ENCODE data around the gene ERCC2.

Gene ERCC2

DNA sequence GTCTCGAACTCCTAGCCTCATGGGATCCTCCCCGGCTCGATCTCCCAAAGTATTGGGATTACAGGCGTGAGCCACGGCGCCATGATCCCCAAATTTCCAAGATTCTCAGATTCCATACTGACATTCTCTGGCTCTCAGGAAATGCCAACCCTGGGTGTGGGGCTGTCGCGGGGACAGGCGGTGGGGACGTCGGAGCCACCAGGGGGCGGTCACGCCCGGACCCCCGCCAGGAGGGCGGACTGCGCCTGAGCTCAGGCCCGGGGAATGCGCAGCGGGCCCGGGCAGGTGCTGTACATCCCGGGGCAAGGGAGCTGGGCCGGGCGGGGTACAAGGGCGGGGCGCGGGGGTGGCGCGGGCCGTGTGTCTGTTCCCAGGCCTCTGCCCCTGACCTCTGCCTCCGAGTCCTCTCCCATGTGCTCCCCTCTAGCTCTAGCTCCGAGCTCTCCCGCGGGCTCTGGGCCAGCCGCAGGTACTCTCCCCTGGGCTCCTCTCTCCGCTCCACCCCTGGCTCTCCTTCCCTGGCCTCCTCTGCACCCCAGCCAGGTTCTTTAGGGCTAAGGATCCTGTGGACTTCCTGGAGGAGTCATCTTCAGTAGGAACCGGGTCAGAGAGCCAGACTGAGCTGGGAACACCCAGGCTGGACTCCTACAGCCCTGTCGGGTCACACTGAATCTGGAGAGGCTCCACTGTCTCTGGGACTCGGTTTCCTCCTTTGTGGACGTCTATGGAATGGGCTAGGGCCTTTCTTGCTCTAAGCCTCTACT lies 32.1 kb upstream of the ERCC2 start:
- DNase-seq (ENCODE audit: extremely low read depth in 1 of 2, low read depth in 1 of 2), result peak in 1 of 2 donors; percentile 18

DNA sequence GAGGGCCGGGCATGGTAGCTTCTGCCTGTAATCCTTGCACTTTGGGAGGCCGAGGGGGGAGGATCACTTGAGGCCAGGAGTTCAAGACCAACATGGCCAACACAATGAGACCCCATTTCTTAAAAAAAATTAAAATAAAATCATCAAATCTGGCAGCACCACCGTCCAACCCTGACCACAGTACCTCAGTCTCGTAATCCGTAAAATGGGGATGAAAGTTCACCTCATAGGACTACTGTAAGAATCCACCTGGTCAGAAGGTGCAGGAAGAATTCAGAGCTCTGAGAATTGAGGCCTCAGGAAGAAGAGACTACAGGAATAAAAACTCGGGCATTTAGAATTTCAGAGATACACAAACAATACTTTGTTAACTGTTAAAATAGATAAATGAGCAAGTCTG lies 31.4 kb upstream of the ERCC2 start:
- no peak for DNase-seq (ENCODE audit: extremely low read depth in 1 of 2, low read depth in 1 of 2)

DNA sequence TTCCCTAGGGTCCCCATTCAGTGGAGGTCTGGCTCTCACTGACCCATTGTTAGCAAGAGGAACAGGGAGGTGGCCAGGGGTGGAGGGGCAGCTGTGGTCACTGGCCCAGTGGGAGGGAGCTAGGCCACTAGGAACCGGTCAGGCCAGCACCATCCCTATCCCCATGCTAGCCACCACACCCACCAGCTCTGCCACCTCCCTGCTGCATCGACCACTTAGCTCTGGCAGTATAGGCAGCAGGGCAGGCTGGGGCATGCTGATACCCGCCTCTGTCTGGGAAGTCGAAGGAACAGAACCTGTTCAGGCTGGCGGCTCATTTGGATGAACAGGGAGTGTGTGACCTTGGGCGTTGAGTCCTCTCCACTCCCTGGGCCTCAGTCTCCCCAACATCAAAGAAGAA lies 29.8 kb upstream of the ERCC2 start:
- no peak for DNase-seq (ENCODE audit: extremely low read depth in 1 of 2, low read depth in 1 of 2)

DNA sequence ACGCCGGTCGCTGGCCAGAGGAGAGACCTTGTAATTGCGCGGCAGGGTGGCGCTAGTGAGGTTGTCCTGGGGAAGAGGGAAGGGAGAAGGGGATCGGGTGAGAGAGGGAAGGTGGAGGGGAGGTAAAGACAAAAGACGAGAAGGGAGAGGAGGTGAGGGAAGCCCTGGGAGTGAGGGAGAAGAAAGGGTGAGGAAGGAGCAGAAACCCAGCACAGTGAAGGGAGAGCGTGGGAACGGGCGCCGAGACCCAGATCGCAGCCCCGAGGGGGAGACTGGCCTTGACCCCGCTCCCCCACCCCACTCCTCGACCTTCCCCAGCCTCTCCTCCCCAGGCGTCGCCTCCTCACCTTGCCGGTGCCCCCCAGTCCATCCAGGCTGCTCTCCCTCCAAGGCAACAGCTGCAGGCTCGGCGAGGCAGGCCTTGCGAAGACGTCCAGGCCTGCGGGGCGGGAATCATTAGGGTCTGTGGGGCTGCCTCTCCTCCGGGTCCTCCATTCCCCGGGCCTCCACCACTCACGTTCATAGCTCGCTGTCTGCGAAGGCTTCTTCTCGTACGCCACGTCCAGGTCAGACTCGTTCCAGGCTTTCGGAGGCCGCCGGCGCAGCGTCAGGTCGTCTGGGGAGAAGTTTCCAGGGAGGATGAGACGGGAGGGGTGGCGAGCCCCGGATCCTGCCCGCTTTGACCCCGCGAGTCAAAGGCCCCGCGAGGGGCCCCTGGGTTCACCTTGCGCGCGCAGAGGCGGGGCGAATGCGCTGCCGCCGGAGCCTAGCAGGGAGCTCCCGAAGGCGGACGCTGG lies 25.6 kb upstream of the ERCC2 start:
- DNase-seq (ENCODE audit: extremely low read depth in 1 of 2, low read depth in 1 of 2), result no peak

DNA sequence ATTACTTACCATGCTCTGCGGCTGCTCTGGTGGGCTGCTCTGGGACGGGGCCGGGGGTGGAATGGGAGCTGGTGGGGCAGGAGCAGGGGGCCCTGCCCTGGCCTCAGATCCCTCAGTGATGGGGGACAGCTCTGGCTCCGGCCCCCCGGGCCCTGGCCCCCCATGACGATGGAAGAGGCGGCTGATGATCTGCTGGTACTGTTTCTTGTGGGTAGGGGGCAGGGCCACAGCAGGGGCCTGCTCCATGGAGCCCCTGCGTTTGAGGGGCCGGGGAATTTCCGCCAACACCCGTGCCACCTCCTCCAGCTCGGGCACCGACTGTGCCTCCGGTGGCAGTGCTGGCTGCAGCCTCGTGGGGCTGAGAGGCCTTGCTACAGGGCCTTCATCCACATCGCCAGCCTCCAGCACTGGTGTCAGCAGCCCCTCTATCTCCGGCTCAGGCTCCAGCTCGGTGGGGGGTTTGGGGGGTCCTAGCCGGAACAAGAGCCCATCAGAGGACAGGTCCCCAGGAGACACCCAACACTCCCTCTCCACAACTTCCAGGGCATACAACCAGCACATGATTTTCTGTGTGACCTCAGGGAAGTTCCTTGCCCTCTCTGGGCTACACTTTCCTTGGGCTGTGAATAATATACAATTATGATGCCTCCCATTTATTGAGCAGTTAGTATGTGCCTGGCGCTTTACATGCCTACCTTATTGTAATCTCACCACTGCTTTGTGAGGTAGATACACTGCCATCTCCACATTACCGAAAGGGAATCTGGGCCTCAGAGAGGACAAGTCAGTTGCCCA lies 21.7 kb upstream of the ERCC2 start:
- no peak for DNase-seq (ENCODE audit: extremely low read depth in 1 of 2, low read depth in 1 of 2)

DNA sequence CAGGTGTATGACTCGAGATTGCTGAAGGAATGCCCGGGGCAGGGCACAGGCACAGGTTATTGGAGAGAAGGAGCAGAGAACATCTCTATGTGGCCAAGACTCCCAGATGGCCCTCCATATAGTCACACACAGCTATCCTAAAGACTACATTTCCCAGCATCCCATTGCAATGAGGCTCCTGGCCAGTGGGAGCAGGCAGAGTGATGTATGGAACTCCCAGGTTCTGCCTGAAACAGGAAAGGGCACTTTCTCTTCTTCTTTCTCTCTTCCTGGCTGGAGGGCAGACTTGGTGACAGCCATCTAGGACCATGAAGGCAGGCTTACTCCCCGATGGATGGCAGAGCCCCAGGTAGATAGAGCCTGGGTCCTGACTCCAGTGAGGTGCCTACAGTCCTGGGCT lies 21.0 kb upstream of the ERCC2 start:
- DNase-seq (ENCODE audit: extremely low read depth in 1 of 2, low read depth in 1 of 2), result no peak

DNA sequence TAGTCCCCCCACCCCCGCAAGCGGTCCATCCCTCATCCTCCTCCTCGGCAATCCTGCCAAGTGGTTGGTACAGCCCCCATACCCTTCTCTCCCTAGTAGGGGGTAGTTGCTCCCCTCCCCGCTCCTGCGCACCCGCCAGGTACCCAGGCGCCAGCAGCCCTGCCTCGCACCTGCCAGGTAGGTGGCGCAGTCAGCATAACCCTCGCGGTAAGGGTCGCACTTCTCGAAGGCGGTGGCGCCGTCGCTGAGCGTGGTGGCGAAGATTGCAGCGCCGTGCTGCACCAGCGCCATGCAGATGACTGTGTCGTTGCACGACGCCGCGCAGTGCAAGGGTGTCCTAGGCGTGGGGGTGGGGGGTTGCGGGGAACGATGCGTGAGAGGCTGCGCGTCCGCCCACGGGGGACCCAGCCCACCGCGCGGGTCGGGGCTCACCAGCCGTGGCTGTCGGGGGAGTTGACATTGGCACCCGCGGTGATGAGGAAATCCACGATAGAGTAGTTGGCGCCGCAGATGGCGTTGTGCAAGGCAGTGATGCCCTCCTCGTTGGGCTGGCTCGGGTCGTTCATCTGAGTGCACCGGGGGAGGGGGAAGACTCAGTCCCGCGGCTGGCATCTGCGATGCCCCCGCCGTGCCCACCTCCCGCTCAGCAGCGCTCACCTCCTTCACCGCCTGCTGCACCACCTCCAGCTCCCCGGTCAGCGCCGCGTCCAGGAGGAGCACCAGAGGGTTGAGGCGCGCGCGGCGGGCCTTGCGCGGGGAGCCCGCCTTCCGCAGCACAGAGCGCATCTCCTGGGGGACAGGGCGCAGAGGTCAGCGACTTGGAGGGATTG lies 15.2 kb upstream of the ERCC2 start:
- DNase-seq (ENCODE audit: extremely low read depth in 1 of 2, low read depth in 1 of 2), result no peak

DNA sequence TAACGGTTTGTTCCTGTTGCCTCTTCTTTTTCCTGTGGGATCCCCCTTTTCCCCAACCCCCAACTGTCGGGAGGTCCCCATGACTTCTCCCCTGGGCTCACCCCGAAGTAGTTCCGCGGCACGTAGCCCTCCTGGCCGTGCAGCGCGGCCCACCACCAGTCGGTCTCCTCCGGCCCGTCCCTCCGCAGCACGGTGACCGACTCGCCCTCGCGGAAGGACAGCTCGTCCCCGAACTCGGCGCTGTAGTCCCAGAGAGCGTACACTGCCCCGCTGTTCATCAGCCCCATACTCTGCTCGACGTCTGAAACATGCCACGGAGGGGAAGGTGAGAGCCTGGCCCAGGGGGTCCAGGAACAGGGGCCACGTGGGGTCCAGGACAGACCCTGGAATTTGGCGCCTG lies 12.1 kb upstream of the ERCC2 start:
- DNase-seq (ENCODE audit: extremely low read depth in 1 of 2, low read depth in 1 of 2), result no peak

DNA sequence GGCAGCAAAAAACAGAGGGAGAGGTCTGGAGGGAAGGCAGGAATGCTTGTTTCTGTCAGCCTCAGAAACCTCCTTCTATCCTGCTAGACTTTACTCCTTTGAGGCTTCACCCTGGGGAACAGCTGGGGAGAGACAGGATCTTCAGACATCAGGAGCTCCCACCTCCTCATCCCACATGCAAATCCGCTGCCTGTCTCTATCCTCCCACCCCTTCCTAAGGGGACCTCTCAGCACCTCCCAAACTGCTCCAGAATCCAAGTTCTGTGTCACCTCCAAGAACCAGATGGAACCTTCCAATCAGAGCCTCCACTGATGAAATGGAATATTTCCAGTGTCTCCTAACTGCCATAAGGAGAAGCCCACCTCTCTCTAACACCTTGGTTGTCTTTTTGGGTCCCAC lies 9.7 kb upstream of the ERCC2 start:
- DNase-seq (ENCODE audit: extremely low read depth in 1 of 2, low read depth in 1 of 2), result no peak

DNA sequence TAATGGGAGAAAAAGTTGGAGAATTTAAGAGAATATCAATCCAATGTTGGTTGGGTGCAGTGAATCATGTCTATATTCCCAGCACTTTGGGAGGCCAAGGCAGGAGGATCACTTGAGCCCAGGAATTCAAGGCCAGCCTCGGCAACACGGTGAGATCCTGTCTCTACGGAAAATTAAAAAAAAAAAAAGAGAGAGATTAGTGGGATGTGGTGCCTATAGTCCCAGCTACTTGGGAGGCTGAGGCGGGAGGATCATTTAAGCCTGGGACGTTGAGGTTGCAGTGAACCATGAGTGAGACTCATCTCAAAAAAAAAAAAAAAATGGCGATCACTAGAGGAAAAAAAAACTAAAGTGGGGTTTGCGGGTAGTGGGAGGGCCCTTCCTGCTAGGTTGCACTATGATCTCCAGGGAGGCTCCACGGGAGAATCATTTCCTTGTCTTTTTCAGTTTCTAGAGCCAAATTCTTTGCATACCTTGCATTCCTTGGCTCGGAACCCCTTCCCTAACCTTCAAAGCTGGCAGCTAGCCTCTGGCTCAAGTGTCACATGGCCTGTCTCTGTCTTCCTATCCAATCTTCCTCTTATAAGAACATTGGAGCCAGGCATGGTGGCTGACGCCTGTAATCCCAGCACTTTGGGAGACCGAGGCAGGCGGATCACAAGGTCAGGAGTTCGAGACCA lies 5.8 kb upstream of the ERCC2 start:
- DNase-seq (ENCODE audit: extremely low read depth in 1 of 2, low read depth in 1 of 2), result no peak

DNA sequence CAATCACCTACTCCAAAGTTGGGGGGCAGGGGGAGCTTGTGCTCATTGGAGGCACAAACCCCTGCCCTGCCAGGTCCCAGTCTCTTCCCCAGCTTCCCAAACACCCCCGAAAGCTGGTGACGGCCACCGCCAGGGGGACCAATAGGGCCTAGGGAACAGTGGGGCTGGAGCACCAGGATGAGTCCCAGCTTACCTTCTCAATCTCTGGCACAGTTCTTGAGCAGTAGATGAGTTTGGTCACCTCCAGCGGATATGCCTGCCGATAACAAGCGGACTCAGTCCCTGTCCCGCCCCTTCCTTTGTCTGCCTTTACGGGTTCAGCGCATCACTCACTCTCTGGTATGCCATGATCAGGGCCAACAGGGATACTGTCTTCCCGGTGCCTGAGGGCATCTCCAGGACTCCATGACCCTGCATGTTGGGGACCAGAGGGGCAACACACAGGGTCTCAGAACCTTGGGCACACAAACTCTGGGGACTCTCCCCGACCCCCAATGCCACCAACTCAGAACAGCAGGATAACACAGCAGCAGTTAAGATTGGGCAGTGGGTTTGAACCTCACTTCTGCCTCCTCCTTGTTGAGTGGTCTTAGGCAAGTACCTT lies 1.5 kb downstream of the ERCC2 start:
- DNase-seq (ENCODE audit: extremely low read depth in 1 of 2, low read depth in 1 of 2), result no peak

DNA sequence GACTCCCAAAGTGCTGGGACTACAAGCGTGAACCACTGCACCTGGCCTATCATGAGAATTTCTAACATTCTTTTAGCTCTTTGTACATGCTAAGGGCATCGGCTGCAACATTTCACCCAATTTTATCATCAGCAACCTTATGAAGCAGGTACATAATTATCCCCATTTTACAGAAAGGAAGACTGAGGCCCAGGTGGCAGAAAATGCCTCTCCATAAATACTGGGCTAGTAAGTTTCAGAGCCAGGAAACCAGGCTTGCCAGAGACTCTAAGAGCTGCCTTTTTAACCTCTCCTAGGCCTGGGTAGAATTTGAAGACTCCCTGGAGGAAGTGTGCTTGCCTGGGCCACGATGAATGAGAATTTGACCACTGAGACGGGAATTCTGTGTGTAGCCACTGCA lies 2.2 kb downstream of the ERCC2 start:
- DNase-seq (ENCODE audit: extremely low read depth in 1 of 2, low read depth in 1 of 2), result no peak

DNA sequence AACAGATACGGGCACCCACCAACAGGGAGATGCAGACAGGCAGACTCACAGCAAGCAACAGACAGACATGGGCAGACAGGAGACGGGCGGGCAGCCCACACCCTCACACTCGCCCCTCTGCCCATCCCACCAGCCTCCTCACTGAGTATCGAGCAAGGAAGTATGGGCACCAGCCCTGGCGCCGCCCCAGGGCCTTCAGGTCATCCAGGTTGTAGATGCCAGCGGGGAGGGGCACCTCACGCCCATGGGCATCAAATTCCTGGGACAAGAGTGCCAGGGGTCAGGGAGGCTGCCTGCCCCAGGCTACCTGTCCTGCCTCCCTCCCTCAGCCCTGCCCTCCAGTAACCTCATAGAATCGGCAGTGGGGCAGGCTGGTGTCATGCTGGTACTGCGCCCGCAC lies 5.7 kb downstream of the ERCC2 start:
- no peak for DNase-seq (ENCODE audit: extremely low read depth in 1 of 2, low read depth in 1 of 2)

DNA sequence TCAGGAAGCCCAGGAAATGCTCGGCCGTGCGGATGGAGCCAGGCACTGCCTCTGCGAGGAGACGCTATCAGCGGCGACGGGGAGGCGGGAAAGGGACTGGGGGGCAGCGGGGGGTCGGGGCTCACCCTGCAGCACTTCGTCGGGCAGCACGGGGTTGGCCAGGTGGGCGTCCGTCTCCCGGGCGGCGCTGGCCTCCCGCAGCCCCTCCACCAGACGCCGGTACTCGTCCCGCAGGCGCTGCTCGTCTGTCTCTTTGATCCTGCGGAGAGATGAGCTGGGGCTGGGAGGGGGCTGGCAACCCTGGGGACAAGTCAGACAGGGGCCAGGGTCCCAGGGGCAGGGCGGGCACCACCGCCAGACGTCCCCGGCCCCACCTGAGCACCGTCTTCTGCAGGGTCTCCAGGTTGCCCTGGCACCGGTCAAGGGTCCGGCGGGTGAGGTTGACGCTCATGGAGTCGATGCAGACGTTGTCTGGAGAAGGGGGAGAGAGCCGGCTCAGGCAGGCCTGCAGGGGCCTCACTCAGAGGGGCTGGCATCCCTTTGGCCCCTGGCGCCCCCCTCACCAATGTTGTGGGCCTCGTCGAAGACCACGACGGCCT lies 6.4 kb downstream of the ERCC2 start:
- no peak for DNase-seq (ENCODE audit: extremely low read depth in 1 of 2, low read depth in 1 of 2)

DNA sequence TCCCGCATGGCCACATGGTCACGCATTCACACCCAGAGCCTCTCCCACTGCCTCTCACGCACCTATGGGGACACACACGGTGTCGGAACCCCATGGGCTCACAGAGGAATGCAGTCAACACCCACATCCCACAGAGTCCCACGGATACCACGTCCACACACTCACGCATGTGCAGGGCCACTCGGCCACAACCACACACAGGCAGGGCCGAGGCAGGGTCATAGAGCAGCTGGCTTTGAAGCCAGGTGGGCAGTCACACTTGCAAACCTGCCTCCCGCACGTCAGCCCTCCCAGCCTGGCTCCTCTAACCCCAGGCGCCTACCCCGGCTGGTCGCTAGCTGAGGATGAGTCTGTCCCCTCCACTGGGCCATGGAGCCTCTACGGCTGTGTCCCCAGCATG lies 8.1 kb downstream of the ERCC2 start:
- no peak for DNase-seq (ENCODE audit: extremely low read depth in 1 of 2, low read depth in 1 of 2)

DNA sequence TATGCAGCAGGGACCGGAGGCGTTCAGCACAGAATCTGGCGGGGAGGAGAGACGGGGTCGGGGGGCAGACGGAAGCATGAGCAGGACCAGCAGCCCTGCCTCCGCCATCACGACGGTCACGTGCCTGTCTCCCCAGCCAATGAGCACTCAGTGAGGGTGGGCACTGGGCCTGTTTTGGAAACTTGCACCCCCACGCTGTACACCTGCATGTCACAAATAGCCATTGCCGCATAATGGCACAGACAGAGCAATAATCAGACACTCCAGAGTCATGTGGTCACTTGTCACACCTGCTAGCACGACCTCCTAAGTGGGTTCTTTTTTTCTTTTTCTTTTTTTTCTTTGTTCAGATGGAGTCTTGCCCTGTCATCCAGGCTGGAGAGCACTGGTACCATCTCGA lies 8.8 kb downstream of the ERCC2 start:
- DNase-seq (ENCODE audit: extremely low read depth in 1 of 2, low read depth in 1 of 2), result no peak

DNA sequence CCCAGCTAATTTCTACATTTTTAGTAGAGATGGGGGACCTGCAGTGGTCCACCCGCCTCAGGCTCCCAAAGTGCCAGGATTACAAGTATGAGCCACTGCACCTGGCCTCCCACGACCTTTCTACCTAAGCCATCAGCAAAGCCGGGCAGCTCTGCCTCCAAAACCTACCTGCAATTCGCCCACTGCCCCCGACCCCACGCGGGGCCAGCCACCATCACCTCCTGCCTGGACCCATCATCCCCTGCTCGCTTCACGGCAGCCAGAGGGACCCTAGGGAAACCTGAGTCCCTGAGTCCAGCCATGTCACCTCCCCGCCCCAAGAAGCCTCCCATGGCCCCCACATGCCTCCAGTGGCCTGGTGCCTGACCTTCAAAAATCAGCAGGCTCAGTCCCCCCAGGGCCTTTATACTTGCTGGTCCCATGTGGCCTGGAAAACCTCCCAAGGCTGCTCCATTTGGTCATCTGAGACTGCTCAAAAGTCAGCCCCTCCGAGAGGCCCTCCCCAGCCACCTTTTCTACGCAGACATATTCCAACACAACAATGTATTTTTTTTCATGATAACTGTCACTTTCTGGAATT lies 12.1 kb downstream of the ERCC2 start:
- DNase-seq (ENCODE audit: extremely low read depth in 1 of 2, low read depth in 1 of 2), result no peak

DNA sequence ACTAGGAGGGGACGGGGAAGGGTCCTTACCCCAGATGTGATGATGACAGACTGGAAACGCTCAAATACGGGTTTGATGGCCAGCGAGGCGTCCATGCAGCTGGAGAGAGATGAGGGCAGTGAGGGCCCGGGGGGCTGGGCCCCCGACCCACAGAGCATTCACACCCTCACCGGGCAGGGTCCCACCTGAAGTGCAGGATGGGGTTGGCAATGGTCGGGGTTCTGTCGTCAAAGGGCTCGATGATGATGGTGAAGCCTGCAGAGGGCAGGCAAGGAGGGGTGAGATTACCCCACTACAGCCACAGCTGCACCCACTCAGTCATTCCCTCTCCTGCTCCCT lies 13.0 kb downstream of the ERCC2 start:
- no peak for DNase-seq (ENCODE audit: extremely low read depth in 1 of 2, low read depth in 1 of 2)

DNA sequence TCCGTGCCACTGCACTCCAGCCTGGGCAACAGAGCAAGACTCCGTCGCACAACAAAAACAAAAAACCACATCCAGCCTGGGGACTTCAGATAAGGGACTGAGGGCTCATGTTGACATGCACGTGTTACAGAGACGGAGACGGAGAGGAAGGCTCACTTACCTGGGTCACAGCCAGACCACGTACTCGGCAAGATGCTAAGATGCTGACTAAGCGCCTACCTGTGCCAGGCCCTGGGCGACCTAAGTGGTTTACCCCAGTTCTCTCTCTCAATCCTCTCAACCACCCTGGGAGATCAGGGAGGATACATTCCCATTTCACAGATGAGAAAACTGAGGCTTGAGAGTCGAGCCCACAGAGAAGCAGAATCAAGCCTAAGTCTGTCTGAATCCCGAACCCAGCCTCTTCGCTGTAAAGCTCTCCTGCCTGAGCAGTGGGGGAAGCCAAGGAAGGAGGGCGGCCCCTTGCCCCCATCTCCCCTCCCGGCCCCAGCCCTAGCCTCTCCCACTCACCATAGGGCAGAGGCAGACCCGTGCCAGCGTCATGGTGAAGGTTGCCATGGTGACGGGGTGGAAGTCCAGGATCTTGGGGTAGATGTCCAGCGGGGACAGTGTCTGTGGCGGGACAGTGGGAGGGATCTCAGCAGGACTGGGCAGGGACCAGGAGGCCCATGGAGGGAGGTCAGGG lies 13.5 kb downstream of the ERCC2 start:
- DNase-seq (ENCODE audit: extremely low read depth in 1 of 2, low read depth in 1 of 2), result no peak

All from activated CD8-positive, alpha-beta memory T cell treated with anti-CD3 and anti-CD28 coated beads for 1 hour (primary cell).